HG03066 (cell line): Measurements from ENCODE around the gene FRRS1.

Source experiments
- ATAC-seq: cut with Tn5 transposase; IDR thresholded peaks from one replicate; pipeline ENCODE4 v1.9.1; 2021; ENCODE audit warnings: low read depth; ENCODE audit not compliant: unreplicated experiment

Gene FRRS1

GRCh38 chr1:99685516-99686180, 80.8 kb downstream of the FRRS1 start:
- ATAC-seq: peak; percentile 88

- no peak for ATAC-seq
Measured at GRCh38 chr1:99682291-99682751, 84.1 kb downstream of the FRRS1 start.

- no peak for ATAC-seq
Measured at GRCh38 chr1:99681583-99681982, 84.9 kb downstream of the FRRS1 start.

DNA sequence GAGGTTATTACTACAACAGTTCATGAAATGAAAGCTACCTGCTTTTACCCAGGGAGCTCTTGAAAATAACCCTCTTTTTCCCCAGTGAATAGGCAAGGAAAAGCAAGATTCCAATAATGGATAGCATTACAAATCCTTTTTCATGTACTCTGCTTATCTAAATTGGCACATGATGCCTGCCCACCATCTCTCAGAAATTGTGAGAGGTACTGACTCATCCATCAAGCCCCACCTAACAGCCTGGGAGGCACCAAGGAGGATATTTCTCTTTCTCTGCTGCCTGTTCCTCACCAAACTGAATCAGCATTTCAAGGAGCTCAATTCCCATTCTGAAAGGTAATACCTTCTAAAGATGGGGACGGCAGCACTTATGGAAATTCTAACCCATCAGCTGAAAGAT, 86.2 kb downstream of the FRRS1 start:
- no peak for ATAC-seq

GRCh38 chr1:99677416-99677815, 89.0 kb downstream of the FRRS1 start:
- ATAC-seq: no peak

DNA sequence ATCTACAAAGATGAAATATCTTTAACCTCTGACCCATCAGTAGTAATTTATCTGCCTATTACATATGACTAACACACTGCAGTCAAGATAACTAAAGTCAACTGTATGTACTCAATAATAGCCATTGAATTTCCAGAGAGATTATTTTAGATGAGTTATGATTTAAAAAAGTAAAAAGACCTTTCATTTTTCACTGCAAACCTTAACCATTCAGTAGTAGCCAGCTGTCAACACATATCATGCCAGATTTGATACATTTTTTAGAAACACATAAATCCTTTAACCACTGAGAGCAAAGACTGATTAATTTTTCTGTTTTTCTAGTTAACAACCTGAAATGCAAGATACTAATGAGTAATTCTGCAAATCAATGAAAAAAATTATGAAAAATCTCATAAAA, 89.6 kb downstream of the FRRS1 start:
- ATAC-seq: no peak

DNA sequence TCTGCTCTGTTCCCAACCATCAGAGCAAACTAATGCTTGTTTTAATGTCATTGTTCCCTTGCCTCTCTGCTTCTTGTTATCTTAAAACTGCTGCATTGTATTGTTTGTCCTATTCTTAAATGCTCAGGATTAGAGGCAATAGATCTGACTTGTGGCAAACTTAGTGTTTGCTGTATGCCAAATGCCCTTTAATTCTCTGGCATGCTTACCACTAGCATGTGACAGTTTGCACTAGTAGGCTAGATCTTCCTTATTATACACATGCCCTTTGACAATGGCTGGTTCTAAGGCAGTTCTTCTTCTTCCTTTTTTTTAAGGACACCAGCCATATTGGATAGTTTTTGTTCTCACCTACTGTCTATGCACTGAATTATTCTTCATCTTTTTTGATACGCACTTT, 90.4 kb downstream of the FRRS1 start:
- no peak for ATAC-seq

GRCh38 chr1:99675292-99675691, 91.1 kb downstream of the FRRS1 start:
- no peak for ATAC-seq

DNA sequence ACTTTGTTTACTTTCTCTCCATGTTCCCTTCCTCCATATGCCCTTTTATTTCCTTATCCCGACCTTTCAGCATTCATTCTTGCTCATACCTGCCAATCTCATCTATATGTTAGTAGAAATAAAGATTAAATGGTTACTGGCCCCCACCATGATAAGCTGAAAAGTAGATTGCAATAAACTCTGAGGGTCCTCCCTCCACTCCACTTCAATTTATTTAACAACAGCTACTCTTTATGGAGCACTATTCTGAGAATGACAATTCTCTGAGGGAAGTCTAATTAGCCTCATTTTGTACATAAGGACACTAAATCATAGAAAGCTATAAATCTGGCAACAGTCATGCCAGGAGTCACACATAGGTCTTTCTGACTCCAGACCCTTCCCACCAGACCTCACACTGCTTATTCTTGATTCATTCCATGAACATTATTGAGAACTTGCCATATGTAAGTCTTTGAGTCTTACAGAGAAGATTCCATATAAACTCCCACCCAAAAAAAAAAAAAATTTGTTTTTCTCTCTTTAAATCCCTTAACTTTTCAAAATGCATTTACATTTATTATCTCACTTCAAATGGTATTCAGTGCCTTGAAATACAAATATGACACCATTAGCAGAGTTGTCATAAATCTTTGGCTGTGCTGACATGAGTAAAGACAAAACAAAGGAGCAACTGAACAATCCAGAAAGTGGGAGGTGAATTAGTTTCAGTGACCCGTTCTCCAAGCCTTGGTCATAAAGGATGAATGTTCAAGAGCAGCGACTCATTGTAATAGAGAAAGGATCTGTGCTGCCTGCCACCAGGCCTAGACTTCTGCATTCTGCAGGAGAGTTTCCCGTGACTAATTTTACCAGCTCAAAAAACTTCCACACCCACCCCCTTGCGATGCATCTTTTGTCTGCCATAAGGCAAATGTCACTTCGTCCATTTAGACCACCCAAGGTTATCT, 92.0 kb downstream of the FRRS1 start:
- no peak for ATAC-seq

DNA sequence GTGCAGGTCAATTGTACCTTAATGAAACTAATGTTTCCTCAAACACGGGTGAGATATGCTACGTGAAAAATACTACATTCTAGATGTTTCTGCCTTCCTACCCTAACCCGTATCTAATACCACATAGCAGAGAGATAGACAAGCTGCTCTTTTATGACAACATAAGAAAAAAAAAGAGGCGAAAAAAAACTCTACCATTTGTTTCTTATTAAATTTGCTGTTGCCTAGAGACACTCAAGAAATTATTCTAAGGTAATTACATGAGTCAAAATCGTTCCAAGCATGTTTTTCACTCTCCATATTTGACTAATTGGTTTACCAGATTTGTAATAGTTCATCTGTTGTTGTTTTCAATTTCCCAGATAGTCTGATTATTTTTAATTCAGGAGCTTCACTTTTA, 93.1 kb downstream of the FRRS1 start:
- no peak for ATAC-seq

- ATAC-seq: no peak
Measured at GRCh38 chr1:99672530-99673213, 93.8 kb downstream of the FRRS1 start.

- no peak for ATAC-seq
Measured at GRCh38 chr1:99672038-99672437, 94.4 kb downstream of the FRRS1 start.

DNA sequence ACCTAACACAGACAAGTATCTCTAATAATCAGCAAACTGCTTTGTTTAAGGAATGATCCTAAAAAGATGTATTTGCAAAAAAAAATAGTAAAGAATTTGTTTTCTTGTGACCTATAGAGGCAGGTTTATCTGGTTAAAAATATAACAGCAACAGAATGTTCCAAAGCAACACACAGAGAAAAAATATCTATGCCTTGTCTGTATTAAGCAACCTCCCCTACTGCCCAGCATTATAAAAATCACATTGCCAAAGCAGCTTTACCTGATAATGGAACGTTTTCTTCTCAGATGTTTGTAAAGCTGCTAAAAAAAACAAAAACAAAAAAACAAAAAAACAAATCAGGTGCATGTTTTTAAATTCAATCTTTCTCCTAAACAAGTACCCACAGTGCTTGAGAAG, 95.9 kb downstream of the FRRS1 start:
- ATAC-seq: no peak

GRCh38 chr1:99669821-99670220, 96.6 kb downstream of the FRRS1 start:
- ATAC-seq: no peak

- ATAC-seq: no peak
Measured at GRCh38 chr1:99669376-99669775, 97.1 kb downstream of the FRRS1 start.

DNA sequence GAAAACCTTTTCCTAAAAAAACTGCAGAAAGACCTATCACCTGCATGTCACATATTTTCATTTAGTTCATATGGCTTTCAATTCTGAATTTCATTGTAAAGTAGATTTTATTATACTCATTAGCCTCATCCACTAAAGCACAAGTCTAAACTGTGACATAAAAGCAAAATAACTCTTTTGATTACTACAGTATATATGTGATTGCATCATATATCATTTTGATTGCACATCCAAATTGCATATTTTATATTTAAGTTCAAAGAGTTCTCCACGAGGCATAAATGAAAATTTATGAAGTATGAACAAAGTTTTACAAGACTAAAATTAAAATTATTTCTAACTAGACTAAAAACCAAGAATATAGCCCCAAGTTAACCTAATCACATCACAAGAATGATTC, 101.2 kb downstream of the FRRS1 start:
- ATAC-seq: no peak

- no peak for ATAC-seq
Measured at GRCh38 chr1:99663501-99663900, 102.9 kb downstream of the FRRS1 start.

DNA sequence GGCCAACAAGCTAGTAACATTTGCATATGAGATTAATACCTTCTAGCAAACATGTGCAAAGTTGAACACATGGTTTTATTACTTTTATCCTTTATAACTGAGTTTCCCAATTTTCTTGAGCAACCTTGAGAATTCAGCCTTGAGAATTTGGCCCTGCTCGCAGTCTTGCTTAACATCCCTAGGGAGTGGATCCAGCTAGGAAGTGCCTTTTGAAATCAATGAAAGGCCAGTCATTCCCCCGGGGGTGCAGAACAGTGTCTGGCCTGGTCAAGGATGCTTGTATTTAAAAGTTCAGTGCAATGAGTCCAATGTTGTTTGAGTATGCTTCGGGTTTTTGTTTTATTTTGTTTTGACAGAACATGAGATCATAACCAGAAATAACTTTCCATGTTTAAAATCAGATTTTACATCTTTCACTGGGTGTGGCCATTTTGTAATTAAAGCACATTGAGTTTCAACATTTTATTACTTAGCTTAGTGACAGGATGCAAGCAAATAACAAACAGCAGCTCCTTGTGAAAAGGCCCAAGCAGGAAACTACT, 103.8 kb downstream of the FRRS1 start:
- ATAC-seq: no peak

GRCh38 chr1:99661780-99662179, 104.7 kb downstream of the FRRS1 start:
- no peak for ATAC-seq

DNA sequence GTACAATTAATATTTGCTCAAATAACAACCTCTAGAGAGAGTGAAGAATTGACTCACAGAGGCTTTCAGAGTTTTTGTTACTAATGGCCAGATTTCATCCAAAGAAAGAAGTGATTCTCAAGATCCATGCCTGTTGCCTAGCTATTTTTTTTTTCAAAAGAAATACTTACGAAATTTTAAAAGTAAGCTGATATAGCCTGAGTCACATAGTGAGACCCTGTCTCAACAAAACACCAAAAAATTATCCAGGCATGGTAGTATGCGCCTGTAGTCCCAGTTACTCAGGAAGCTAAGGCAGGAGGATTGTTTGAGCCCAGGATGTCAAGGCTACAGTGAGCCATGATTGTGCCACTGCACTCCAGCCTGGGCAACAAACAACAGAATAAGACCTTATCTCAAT, 105.9 kb downstream of the FRRS1 start:
- ATAC-seq: no peak

- ATAC-seq: no peak
Measured at GRCh38 chr1:99659755-99660210, 106.7 kb downstream of the FRRS1 start.
